GM19239 (cell line): ENCODE measurements around the gene TRIP10.
"Not testable (repeated sequence)": the region's sequence is repeated elsewhere in the genome, so short reads cannot be mapped to it uniquely, and the experiment has no call there.

ENCODE experiments used
- DNase-seq: peaks from one replicate; pipeline ENCODE4 v3.0.0; 2011; ENCODE audit warnings: low spot score; ENCODE audit not compliant: insufficient read length
- FAIRE-seq: peaks from 2 replicates; lab custom pipeline; 2011; peaks lifted over from hg19 to GRCh38; lab: Jason Lieb, UNC

Gene TRIP10

DNA sequence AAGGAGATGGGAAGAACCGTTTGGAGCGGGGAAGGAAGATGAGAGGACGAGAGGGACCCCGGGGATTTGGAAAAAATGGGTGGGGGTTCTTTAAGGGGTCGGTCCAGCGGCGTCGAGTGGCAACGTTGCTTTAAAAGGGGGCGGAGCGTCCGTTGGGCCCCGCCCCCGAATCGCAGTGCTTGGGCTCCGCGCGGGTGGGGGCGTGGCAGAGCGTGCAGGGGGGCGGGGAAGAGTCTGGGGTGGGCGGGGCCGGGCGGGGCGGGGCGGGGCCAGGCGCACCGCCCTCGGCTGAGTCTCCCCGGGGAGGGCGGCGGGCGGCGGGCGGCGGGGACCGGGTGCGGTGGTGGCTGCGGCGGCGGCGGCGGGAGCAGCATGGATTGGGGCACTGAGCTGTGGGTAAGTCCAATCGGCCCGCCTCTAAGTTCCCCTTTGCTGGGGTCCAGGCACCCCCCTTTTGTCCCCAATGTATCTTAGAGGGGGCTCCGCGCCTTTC, at the start of gene TRIP10:
Gene TRIP10, plus strand, starts transcription at position 291 of the 493 bp plus-strand sequence. Its CDS starts 82 bp downstream, at position 373.
- DNase-seq (peak; percentile 74), FAIRE-seq (peak; percentile 95)

DNA sequence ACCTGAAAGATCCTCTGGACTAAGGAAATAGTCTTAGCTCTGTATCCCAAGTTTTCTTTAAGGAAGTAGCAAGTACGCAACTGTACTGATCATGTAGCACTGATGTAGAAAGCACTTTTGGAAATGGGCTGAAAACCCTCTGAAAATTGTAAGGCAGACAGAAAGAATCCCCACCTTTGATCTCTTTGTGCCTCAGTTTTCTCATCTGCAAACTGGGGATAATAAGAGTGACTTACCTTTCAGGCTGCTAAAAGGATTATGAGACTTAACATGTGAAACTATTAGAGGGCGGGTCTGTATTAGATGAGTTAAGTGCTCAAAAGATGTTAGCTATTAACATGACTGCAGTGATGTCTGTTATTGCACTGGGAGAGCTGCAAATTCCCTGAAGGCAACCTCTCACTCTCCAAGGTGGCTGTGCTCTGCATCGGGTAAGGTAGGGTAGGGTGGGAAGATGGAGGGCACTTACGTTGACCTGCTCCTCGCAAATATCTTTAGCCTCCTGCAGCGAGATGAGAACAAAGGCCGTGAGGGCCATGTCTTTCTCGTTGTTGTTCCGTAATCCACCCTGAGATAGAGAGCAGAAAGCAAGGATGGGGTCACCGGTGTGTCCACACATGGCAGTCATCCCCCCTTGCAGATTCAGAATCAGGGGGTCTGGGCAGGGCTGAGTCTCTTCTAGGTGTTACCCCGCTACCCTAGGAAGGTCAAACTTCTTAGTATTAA, 49.2 kb upstream of the TRIP10 start:
- no peak for FAIRE-seq
- no peak for DNase-seq

- no peak for FAIRE-seq
- DNase-seq = no peak
Measured at GRCh38 chr19:6691342-6691741, 48.1 kb upstream of the TRIP10 start.

DNA sequence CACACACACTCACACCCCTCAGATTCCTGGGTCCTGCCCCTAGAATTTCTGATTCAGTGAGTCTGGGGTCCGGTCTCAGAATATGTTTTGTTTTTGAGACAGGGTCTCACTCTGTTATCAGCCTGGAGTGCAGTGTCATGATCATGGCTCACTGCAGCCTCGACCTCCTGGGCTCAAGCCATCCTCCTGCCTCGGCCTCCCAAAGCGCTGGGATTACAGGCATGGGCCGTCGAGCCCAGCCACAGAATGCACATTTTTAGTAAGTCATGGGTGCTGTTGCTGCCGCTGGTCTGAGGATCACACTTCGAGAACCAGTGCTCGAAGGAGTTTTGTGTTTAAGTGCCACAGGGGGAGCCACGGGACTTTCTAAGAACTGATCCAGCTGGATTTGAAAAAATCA, 47.5 kb upstream of the TRIP10 start:
- FAIRE-seq = no peak
- DNase-seq = no peak

DNA sequence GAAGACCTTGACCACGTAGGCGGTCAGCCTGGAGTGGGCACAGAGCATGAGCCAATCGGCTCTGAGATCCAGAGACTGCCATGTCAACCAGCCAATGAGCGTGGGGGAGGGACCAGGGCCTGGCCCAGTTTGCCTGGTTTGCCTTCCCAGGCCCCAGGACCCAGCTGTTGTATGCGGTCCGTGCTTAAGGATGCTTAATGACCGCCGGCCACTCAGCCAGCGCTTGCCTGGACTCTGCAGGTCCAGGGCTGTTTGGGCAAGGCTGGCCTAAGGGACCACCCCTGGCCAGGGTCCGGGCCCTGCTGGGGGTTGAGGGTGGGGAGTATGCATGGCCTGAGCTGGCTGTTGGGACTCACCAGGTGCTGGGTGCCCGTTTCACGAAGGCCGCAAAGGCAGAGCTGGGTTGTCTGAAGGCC, 46.4 kb upstream of the TRIP10 start:
- DNase-seq = no peak
- no peak for FAIRE-seq

DNA sequence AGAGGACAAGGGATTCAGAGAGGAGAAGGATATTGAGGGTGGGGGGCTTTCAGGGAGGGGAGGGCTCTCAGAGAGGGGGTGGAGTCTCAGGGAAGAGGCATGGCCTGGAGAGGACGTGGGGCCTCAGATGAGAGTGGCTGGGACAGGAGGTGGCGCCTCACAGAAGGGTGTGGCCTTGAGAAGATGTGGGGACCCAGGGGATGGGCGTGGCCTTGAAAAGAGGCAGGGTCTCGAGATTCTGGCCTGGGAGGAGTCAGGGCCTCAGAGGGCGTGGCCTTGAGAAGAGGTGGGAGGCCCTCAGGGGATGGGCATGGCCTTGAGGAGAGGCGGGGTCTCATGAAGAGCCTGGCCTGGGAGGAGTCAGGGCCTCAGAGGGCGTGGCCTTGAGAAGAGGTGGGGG, 45.8 kb upstream of the TRIP10 start:
- no peak for DNase-seq
- FAIRE-seq = no peak

- DNase-seq (no peak), FAIRE-seq (no peak)
Measured at GRCh38 chr19:6694147-6694815, 45.2 kb upstream of the TRIP10 start.

DNA sequence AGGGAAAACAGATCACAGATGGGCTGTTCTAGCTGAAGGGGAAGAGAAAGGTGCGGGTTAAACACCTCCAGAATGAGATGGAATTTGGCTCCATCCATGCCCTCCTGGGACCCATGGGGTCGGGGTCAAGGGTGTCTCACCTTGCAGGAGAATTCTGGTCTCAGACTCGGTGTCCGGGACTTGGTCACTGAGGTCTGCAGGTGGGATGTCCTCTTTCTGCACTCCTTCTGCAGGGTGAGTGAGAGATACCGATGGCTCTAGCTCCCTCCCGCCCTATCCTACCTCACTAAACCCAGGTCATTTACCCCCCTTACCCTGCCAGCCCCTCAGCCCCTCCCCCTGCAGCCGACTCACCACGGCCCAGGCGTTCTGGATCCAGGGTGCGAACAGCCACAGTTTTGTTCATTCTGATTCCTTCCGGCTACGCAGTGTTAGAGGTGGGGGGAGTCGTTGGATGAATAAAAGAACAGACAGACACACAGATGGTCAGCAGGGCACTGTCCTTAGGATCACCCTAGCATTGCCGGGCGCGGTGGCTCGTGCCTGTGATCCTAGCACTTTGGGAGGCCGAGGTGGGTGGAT, 43.1 kb upstream of the TRIP10 start:
- FAIRE-seq (no peak), DNase-seq (no peak)

DNA sequence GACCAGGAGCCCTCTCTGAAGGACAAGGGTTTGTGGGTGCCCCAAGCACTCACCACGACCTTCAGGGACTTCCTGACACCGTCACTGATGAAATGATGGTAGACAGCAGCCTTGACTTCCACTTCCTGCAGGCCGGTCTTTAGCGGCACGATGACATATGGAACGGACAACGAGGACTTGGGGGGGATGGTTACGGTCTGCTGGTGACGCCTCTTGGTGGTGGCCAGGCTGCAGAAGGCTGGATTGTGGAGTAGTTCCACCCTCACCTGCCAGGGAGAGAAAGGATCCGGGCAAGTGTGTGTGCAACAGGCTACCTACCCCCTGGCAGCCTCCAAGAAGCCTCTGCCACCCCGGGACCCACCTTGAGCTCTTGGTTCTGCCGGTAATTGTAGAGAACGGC, 42.2 kb upstream of the TRIP10 start:
- FAIRE-seq = no peak

GRCh38 chr19:6699935-6700334, 39.5 kb upstream of the TRIP10 start:
- FAIRE-seq = no peak
- no peak for DNase-seq

More for the DNA sequence above, 42.2 kb upstream of the TRIP10 start:
- no peak for DNase-seq

DNA sequence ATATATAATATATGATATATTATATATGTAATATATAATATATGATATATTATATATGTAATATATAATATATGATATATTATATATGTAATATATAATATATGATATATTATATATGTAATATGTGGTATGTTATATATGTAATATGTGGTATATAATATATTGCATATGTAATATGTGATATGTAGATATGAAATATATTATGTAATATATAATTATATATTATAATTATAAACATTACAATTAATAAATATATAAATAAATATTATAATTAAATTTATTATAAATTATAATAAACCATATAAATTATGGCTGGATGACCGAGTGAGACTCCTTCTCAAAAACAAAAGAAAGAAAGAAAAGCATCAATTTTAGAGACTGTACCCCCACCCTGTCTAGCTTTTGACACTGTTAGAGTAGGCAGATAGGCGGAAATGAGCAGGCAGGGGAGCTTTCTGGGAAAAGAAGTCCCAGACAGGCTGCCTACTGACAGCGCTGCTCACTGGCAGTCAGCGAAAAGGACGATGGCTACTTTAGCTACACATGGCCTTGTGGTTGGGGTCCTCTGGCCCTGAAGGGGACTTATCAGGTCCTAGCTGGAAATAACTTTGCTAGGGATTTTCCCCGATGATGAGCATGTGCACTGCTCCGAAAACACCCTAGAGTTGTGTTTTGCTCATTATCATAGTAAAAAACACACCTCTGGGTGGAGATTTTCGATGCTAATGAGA, 38.7 kb upstream of the TRIP10 start:
- FAIRE-seq (no peak), DNase-seq (no peak)

- FAIRE-seq = no peak
Measured at GRCh38 chr19:6705931-6706632, 33.4 kb upstream of the TRIP10 start.

DNA sequence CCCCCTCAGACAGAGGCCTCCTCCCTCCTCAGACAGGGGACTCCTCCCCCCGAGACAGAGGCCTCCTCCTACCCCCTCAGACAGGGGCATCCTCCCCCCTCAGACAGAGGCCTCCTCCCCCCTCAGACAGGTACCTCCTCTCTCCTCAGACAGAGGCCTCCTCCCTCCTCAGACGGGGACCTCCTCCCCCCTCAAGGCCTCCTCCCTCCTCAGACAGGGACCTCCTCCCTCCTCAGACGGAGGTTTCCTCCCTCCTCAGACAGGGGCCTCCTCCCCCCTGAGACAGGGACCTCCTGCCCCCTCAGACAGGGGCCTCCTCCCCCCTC, 32.9 kb upstream of the TRIP10 start:
- DNase-seq (no peak), FAIRE-seq (no peak)

More at GRCh38 chr19:6705931-6706632, 33.4 kb upstream of the TRIP10 start:
- no peak for DNase-seq

DNA sequence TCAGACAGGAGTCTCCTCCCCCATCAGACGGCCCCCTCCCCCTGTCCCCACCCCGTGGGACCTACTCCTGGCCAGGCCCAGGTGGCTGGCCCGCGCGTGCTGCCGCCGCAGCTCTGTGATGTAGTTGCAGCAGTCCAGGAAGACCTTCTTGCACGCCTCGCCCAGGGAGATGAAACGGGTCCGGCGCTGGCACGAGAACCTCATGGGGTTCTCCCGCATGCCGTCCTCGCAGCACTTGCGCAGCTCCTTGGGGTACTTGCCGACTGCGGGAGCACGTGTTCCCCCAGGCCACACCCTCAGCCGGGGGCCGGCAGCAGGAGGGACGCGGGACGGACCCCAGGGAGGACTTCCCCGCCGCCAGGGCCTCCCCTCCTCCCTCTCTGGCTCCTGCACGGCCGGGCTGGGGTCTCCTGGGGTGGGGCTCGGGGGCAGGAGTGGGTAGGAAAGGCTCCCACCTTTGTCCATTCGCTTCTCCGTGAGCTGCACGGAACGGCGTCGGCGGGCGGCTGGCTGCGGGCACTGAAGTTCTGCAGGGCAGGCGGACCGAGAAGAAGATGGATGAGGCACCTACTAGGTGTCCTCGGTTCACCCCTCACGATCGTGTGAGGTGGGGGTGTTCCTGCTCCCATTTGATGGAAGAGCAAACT, 32.3 kb upstream of the TRIP10 start:
- no peak for FAIRE-seq

GRCh38 chr19:6707658-6708018, 31.8 kb upstream of the TRIP10 start:
- DNase-seq (no peak), FAIRE-seq (no peak)

More for the DNA sequence above, 32.3 kb upstream of the TRIP10 start:
- DNase-seq = no peak

- FAIRE-seq = no peak
- DNase-seq = no peak
Measured at GRCh38 chr19:6708346-6708745, 31.1 kb upstream of the TRIP10 start.

- DNase-seq, FAIRE-seq: not testable (repeated sequence)
Measured at GRCh38 chr19:6708913-6709312, 30.6 kb upstream of the TRIP10 start.

DNA sequence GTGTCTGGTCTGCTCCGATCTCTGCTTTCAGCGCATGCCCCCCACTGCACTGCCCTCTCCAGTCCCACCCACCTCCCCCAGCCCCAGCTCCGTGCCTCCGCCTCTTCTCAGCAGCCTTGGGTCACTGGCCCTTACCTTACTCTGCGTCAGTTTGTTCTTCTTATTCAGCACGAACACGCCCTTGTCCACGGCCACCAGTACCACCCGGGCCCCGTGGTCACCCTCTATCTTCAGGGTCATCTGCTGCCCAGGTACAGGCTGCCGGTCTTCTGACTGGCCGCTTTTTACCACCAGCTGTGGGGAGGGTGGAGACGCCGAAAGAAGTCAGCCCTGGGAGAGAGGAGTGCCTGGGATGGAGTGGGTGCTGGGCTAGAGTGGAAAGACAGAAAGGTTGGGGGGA, 29.9 kb upstream of the TRIP10 start:
- DNase-seq = no peak
- FAIRE-seq = no peak

- DNase-seq (no peak), FAIRE-seq (no peak)
Measured at GRCh38 chr19:6710273-6711077, 29.0 kb upstream of the TRIP10 start.
